ENCODE results near the gene MON2.

- TF ChIP-seq CTCF (IDR thresholded peaks at IDR 0.05) (no peak), POLR2A (IDR thresholded peaks at IDR 0.05) (no peak), EP300 (IDR thresholded peaks at IDR 0.05) (no peak)
Measured at GRCh38 chr12:62646566-62646965, 179.9 kb downstream of the MON2 start.
